Neural progenitor cell (in vitro differentiated cells): ENCODE measurements around the gene MAP2. TPM values are rescaled to one million over a fixed set of nuclear protein-coding genes. Genes with fewer than 3 reads are reported as not detected.
A peak's percentile ranks its signal among the peaks of the same experiment; 100 is the strongest.

Experiments
- DNase-seq: peaks from one replicate; pipeline ENCODE4 v3.0.0-alpha.2; 2016; ENCODE audit warnings: low spot score
- H2AFZ ChIP-seq: fragments of 200-600 bp; sonication (generic); replicated peaks from 2 replicates; pipeline ENCODE4 v1.6.1; 2016; ENCODE audit warnings: antibody characterized with exemption
- H3F3A ChIP-seq: fragments of 200-600 bp; sonication (generic); 2 replicates; pipeline ENCODE4 v1.6.1; 2016; ENCODE audit warnings: antibody characterized with exemption, low read depth
- H3K27ac ChIP-seq: fragments of 200-600 bp; sonication (generic); 2 replicates; pipeline ENCODE4 v1.5.1; 2016; ENCODE audit warnings: mild to moderate bottlenecking
- H3K27me3 ChIP-seq: fragments of 200-600 bp; sonication (generic); 2 replicates; pipeline ENCODE4 v1.6.1; 2016; ENCODE audit warnings: mild to moderate bottlenecking, moderate library complexity
- H3K36me3 ChIP-seq: fragments of 200-600 bp; sonication (generic); 2 replicates; pipeline ENCODE4 v1.5.1; 2016
- H3K4me1 ChIP-seq: fragments of 200-600 bp; sonication (generic); 2 replicates; pipeline ENCODE4 v1.6.1; 2016; ENCODE audit warnings: mixed run types
- H3K4me2 ChIP-seq: fragments of 200-600 bp; sonication (generic); 2 replicates; pipeline ENCODE4 v1.6.1; 2016
- H3K4me3 ChIP-seq: fragments of 200-600 bp; sonication (generic); 2 replicates; pipeline ENCODE4 v1.5.1; 2016
- H3K79me2 ChIP-seq: fragments of 200-600 bp; sonication (generic); 2 replicates; pipeline ENCODE4 v1.6.1; 2016; ENCODE audit warnings: low read depth
- H3K9ac ChIP-seq: fragments of 200-600 bp; sonication (generic); 2 replicates; pipeline ENCODE4 v1.6.1; 2016
- H3K9me3 ChIP-seq: fragments of 200-600 bp; sonication (generic); 2 replicates; pipeline ENCODE4 v1.5.1; 2016; ENCODE audit warnings: low read depth
- H4K20me1 ChIP-seq: fragments of 200-600 bp; sonication (generic); 2 replicates; pipeline ENCODE4 v1.6.1; 2016; ENCODE audit warnings: low read depth
- H3K27ac Mint-ChIP-seq: 3 replicates; pipeline ENCODE4 v1.8.0; 2021; ENCODE audit warnings: mixed read lengths
- H3K27me3 Mint-ChIP-seq: 2 replicates; pipeline ENCODE4 v1.8.0; 2022; ENCODE audit warnings: low read depth, mild to moderate bottlenecking, inconsistent platforms, moderate library complexity, mixed read lengths; ENCODE audit not compliant: insufficient read depth
- H3K36me3 Mint-ChIP-seq: 3 replicates; pipeline ENCODE4 v1.8.0; 2021; ENCODE audit warnings: mixed read lengths
- H3K4me1 Mint-ChIP-seq: 3 replicates; pipeline ENCODE4 v1.8.0; 2021; ENCODE audit warnings: mixed read lengths
- H3K4me3 Mint-ChIP-seq: 3 replicates; pipeline ENCODE4 v1.8.0; 2021; ENCODE audit warnings: mild to moderate bottlenecking, moderate library complexity, mixed read lengths
- H3K9me3 Mint-ChIP-seq: 3 replicates; pipeline ENCODE4 v1.8.0; 2020; ENCODE audit warnings: mixed read lengths
- EZH2 ChIP-seq: fragments of 200-600 bp; sonication (generic); IDR thresholded peaks from 2 replicates; pipeline ENCODE4 v1.6.1; 2017; ENCODE audit warnings: antibody characterized with exemption, mild to moderate bottlenecking, moderate library complexity
- EZH2phosphoT487 ChIP-seq: fragments of 200-600 bp; sonication (generic); IDR thresholded peaks from 2 replicates; pipeline ENCODE4 v1.6.1; 2017; ENCODE audit warnings: antibody characterized with exemption
- total RNA-seq: library from RNA; depleted of rRNA; stranded (reverse); fragments of >200 nt; gene quantifications from 2 replicates; pipeline ENCODE4 v1.2.3, GENCODE V29; 2015; ENCODE audit warnings: low replicate concordance
- TF ChIP-seq, protein P1 (sequence below): fragments of 200-600 bp; sonication (generic); IDR thresholded peaks from 2 replicates; pipeline ENCODE4 v1.5.1; 2017; ENCODE audit warnings: antibody characterized with exemption, mild to moderate bottlenecking

MAP2 gene
- total RNA-seq, 1 donor from 2014 or later, result 102 TPM

DNA sequence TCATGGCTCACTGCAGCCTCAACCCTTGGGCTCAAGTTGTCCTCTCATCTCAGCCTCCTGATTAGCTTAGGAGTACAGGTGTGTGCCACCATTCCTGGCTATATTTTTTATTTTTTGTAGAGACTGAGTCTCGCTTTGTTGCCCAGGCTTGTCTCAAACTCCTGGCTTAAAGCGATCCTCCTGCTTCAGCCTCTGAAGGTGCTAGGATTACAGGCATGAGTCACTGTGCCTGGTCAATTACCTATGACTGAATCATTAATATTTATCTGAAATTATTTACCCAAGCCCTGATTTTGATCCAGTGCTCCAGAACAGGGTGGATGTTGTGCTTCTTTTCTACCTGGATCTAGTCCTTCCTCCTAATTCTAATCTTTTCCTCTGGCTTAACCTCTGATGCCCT is 87.8 kb downstream of the MAP2 start:
- peaks cover 1% of the 10 kb centered on the region for H4K20me1 ChIP-seq
- H3K4me1 ChIP-seq, result no peaks in the 10 kb centered on the region
- H3K27me3 Mint-ChIP-seq, result no peaks in the 10 kb centered on the region
- H3K27me3 ChIP-seq, result no peaks in the 10 kb centered on the region
- H3K36me3 Mint-ChIP-seq, result peaks cover 17% of the 10 kb centered on the region
- H3K27ac Mint-ChIP-seq, result no peak overlapping the region
- no peak overlapping the region for H2AFZ ChIP-seq
- TF ChIP-seq, protein P1, sequence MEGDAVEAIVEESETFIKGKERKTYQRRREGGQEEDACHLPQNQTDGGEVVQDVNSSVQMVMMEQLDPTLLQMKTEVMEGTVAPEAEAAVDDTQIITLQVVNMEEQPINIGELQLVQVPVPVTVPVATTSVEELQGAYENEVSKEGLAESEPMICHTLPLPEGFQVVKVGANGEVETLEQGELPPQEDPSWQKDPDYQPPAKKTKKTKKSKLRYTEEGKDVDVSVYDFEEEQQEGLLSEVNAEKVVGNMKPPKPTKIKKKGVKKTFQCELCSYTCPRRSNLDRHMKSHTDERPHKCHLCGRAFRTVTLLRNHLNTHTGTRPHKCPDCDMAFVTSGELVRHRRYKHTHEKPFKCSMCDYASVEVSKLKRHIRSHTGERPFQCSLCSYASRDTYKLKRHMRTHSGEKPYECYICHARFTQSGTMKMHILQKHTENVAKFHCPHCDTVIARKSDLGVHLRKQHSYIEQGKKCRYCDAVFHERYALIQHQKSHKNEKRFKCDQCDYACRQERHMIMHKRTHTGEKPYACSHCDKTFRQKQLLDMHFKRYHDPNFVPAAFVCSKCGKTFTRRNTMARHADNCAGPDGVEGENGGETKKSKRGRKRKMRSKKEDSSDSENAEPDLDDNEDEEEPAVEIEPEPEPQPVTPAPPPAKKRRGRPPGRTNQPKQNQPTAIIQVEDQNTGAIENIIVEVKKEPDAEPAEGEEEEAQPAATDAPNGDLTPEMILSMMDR, result no peak
- TF ChIP-seq EZH2phosphoT487, result no peak
- TF ChIP-seq EZH2, result no peak
- H3K4me3 Mint-ChIP-seq, result no peak overlapping the region
- H3K9me3 Mint-ChIP-seq, result no peaks in the 10 kb centered on the region
- H3K9me3 ChIP-seq, result no peaks in the 10 kb centered on the region
- H3K79me2 ChIP-seq, result no peaks in the 10 kb centered on the region
- H3F3A ChIP-seq, result no peaks in the 10 kb centered on the region
- H3K4me2 ChIP-seq, result no peak overlapping the region
- H3K27ac ChIP-seq, result no peak overlapping the region
- H3K4me3 ChIP-seq, result no peak overlapping the region
- DNase-seq, result no peak
- H3K4me1 Mint-ChIP-seq, result no peaks in the 10 kb centered on the region
- no peak overlapping the region for H3K9ac ChIP-seq
- no peaks in the 10 kb centered on the region for H3K36me3 ChIP-seq

DNA sequence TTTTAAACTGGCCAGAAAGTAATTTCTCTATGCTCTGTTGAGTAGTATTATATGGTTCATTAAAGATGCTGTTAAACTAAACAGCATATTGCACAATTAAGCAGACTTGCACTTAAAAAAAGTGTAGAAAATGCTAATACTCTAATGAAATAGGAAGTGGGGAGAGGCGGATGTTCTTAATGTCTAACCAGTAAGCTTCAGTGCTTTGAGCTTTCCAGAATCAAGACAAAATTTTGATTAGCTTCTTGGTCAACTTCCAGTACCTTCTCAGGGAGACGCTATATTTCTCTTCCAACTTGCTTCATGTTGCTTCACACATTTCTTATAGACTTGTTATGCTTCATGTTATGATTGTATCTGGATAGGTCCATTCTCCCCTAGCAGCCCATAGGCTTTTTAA is 89.1 kb downstream of the MAP2 start:
- H3K27ac Mint-ChIP-seq, result no peak overlapping the region
- H3K9me3 ChIP-seq, result no peaks in the 10 kb centered on the region
- no peaks in the 10 kb centered on the region for H3K27me3 ChIP-seq
- H3K4me2 ChIP-seq, result no peak overlapping the region
- H3K36me3 ChIP-seq, result no peaks in the 10 kb centered on the region
- no peaks in the 10 kb centered on the region for H3F3A ChIP-seq
- H3K79me2 ChIP-seq, result no peaks in the 10 kb centered on the region
- H3K4me1 ChIP-seq, result no peaks in the 10 kb centered on the region
- H2AFZ ChIP-seq, result no peak overlapping the region
- TF ChIP-seq EZH2, result no peak
- no peak for TF ChIP-seq EZH2phosphoT487
- TF ChIP-seq, protein P1, result no peak
- H3K4me1 Mint-ChIP-seq, result no peaks in the 10 kb centered on the region
- H3K9me3 Mint-ChIP-seq, result no peaks in the 10 kb centered on the region
- DNase-seq, result no peak
- no peak overlapping the region for H3K4me3 Mint-ChIP-seq
- no peak overlapping the region for H3K9ac ChIP-seq
- H3K27ac ChIP-seq, result no peak overlapping the region
- H4K20me1 ChIP-seq, result no peaks in the 10 kb centered on the region
- H3K27me3 Mint-ChIP-seq, result no peaks in the 10 kb centered on the region
- H3K4me3 ChIP-seq, result no peak overlapping the region
- peaks cover 28% of the 10 kb centered on the region for H3K36me3 Mint-ChIP-seq

- Histone ChIP-seq H3K27ac (no peak overlapping the region), H3K27me3 (no peaks in the 10 kb centered on the region), H3K9ac (no peak overlapping the region), H4K20me1 (no peaks in the 10 kb centered on the region), H2AFZ (no peak overlapping the region), H3K4me1 (peaks cover 6% of the 10 kb centered on the region), H3K4me3 (no peak overlapping the region), H3K36me3 (no peaks in the 10 kb centered on the region), H3F3A (no peaks in the 10 kb centered on the region), H3K4me2 (no peak overlapping the region), H3K9me3 (no peaks in the 10 kb centered on the region), H3K79me2 (no peaks in the 10 kb centered on the region)
- H3K4me3 Mint-ChIP-seq, result no peak overlapping the region
- H3K27me3 Mint-ChIP-seq, result no peaks in the 10 kb centered on the region
- peaks cover 27% of the 10 kb centered on the region for H3K4me1 Mint-ChIP-seq
- DNase-seq, result no peak
- TF ChIP-seq, protein P1, result no peak
- no peak for TF ChIP-seq EZH2
- TF ChIP-seq EZH2phosphoT487, result no peak
- no peaks in the 10 kb centered on the region for H3K9me3 Mint-ChIP-seq
- no peak overlapping the region for H3K27ac Mint-ChIP-seq
- H3K36me3 Mint-ChIP-seq, result peaks cover 30% of the 10 kb centered on the region
Measured at GRCh38 chr2:209517436-209517835, 93.6 kb downstream of the MAP2 start.

GRCh38 chr2:209519271-209519670 is 95.4 kb downstream of the MAP2 start:
- no peaks in the 10 kb centered on the region for H3K9me3 ChIP-seq
- H3K27me3 ChIP-seq, result no peaks in the 10 kb centered on the region
- Mint-ChIP-seq H3K36me3 (peaks cover 30% of the 10 kb centered on the region), H3K4me1 (peaks cover 41% of the 10 kb centered on the region), H3K9me3 (no peaks in the 10 kb centered on the region), H3K27me3 (no peaks in the 10 kb centered on the region), H3K4me3 (no peak overlapping the region), H3K27ac (peak overlapping the region; percentile 29)
- H3K4me2 ChIP-seq, result no peak overlapping the region
- no peak overlapping the region for H3K4me3 ChIP-seq
- no peak overlapping the region for H2AFZ ChIP-seq
- H3K9ac ChIP-seq, result no peak overlapping the region
- no peak overlapping the region for H3K27ac ChIP-seq
- no peak for DNase-seq
- peaks cover 16% of the 10 kb centered on the region for H3K4me1 ChIP-seq
- H3F3A ChIP-seq, result no peaks in the 10 kb centered on the region
- H3K79me2 ChIP-seq, result no peaks in the 10 kb centered on the region
- TF ChIP-seq, protein P1, result no peak
- TF ChIP-seq EZH2phosphoT487 (no peak), EZH2 (no peak)
- no peaks in the 10 kb centered on the region for H3K36me3 ChIP-seq
- H4K20me1 ChIP-seq, result no peaks in the 10 kb centered on the region
